GM12875 (cell line): ENCODE data around the gene TMBIM4.
"Not testable (repeated sequence)": the region's sequence is repeated elsewhere in the genome, so short reads cannot be mapped to it uniquely, and the experiment has no call there.

Experiments used
- H3K4me3 ChIP-seq: one replicate; pipeline ENCODE4 v1.5.1; 2011; ENCODE audit warnings: low read depth, low read length, control low read depth
- TF ChIP-seq, protein P1 (sequence below): IDR thresholded peaks from 2 replicates; pipeline ENCODE4 v1.5.1; 2011; ENCODE audit warnings: low read depth, mild to moderate bottlenecking, control low read depth, inconsistent platforms, low read length, moderate library complexity, borderline replicate concordance; ENCODE audit not compliant: insufficient read depth

The TMBIM4 gene

GRCh38 chr12:66176105-66176900 lies 6.5 kb upstream of the TMBIM4 start:
- TF ChIP-seq, protein P1, sequence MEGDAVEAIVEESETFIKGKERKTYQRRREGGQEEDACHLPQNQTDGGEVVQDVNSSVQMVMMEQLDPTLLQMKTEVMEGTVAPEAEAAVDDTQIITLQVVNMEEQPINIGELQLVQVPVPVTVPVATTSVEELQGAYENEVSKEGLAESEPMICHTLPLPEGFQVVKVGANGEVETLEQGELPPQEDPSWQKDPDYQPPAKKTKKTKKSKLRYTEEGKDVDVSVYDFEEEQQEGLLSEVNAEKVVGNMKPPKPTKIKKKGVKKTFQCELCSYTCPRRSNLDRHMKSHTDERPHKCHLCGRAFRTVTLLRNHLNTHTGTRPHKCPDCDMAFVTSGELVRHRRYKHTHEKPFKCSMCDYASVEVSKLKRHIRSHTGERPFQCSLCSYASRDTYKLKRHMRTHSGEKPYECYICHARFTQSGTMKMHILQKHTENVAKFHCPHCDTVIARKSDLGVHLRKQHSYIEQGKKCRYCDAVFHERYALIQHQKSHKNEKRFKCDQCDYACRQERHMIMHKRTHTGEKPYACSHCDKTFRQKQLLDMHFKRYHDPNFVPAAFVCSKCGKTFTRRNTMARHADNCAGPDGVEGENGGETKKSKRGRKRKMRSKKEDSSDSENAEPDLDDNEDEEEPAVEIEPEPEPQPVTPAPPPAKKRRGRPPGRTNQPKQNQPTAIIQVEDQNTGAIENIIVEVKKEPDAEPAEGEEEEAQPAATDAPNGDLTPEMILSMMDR: no peak
- H3K4me3 ChIP-seq: no peak overlapping the region

DNA sequence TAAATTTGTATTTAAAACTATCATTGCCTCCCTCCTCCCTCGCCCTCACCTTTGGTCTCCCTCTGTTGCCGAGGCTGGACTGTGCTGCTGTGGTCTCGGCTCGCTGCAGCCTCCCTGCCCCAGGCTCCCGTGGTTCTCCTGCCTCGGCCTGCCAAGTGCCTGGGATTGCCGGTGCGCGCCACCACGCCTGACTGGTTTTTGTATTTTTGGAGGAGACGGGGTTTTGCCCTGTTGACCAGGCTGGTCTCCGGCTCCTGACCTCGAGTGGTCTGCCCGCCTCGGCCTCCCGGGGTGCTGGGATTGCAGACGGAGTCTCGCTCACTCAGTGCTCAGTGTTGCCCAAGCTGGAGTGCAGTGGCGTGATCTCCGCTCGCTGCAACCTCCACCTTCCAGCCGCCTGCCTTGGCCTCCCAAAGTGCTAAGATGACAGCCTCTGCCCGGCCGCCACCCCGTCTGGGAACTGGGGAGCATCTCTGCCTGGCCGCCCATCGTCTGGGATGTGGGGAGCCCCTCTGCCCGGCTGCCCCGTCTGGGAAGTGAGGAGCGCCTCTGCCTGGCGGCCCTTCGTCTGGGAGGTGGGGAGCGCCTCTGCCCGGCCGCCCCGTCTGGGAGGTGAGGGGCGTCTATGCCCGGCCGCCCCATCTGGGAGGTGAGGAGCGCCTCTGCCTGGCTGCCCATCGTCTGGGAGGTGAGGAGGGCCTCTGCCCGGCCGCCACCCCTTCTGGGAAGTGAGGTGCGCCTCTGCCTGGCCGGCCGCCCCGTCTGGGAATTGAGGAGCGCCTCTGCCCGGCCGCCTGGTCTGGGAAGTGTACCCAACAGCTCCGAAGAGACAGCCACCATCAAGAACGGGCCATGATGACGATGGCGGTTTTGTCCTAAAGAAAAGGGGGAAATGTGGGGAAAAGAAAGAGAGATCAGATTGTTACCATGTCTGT lies 4.9 kb upstream of the TMBIM4 start:
- H3K4me3 ChIP-seq: not testable (repeated sequence)

GRCh38 chr12:66170606-66171005 lies 810 bp upstream of the TMBIM4 start:
- no peak overlapping the region for H3K4me3 ChIP-seq

DNA sequence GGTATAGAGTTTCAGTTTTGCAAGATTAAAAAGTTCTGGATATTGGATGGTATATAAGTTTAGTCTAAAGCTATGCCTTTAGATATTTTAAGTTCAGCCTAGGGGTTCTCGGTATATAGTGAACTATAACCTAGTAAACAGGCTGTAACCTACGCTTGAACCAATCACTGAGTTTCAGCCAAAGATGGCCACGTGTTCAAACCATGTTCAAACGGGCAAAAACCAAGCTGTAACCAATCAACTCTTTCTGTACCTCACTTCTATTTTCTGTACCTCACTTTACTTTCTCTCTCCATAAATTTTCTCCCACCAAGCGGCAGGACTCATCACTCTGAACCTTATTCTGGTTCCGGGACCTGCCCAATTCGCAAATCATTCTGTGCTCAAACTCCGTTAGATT lies 1.4 kb downstream of the TMBIM4 start:
- TF ChIP-seq, protein P1: no peak
- no peak overlapping the region for H3K4me3 ChIP-seq

More at GRCh38 chr12:66170606-66171005, 810 bp upstream of the TMBIM4 start:
- TF ChIP-seq, protein P1: no peak

DNA sequence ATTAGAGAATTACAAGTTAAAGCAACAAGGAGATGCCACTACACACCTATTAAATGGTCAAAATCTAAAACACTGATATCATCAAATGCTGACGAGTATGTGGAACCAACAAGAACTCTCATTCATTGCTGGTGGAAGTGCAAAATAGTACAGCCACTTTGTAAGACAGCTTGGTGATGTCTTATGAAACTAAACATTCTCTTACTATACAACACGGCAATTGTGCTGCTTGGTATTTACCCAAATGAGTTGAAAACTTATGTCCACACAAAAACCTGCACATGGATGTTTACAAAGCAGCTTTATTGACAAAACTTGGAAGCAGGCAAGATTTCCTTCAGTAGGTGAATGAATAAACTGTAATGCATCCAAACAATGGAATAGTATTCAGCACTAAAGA lies 3.2 kb downstream of the TMBIM4 start:
- H3K4me3 ChIP-seq: no peak overlapping the region
- TF ChIP-seq, protein P1: no peak

- TF ChIP-seq, protein P1: no peak
- H3K4me3 ChIP-seq: no peak overlapping the region
These were observed 4.7 kb downstream of the TMBIM4 start for GRCh38 chr12:66165141-66165540.

DNA sequence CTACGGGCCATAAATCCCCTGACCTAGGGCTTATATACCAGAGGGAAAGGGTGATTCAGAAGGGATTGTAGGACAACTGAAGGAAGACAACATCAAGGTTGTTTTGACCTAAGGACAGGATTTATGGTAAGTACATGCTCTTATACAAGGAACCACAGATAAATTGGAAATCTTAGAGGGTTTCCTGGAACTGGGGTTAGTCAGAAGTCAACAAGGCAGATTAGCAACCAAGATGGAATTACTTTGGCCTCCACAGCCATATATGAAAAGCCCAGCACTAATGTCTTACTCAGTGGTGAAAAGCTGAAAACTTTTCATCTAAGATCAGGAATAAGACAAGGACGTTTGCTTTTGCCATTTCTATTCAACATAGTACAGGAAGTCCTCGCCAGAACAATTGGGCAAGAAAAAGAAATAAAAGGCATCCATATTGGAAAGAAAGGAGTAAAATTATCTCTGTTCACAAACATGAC lies 5.4 kb downstream of the TMBIM4 start:
- TF ChIP-seq, protein P1: no peak
- H3K4me3 ChIP-seq: no peak overlapping the region
